Measurements from ENCODE around the gene PIK3R6.

The PIK3R6 gene

DNA sequence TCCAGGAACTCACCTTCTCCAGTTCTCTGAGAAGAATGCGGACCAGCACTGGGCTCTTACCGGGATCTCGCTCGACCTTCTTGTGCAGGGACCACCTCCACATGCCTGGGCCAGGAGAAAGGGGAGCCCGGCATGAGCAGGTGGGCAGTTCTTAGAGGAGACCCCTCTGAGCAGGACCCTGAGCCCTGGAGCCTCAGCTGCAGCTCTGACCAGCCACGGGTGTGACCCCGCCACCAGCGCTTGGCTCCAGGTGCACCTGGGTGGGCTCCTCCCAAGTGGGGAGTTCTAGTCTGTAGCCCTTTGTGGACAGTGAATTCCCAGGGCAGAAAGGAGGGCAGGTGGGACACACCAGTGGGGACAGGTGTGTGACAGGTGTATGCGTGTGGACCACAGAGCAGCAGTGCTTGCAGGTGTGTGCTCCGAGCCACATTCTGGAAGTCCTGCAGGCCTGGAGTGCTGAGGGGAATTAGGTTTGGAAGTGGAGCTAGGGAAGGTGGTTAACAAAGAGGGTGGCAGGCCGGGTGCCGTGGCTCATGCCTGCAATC, 28.9 kb downstream of the PIK3R6 start:
- Histone ChIP-seq H3K36me3 (ENCODE audit: control insufficient read depth in 5 of 5, insufficient read depth in 5 of 5, low read length in 5 of 5) (peaks cover 0 to 10% (median 0%) of the 10 kb centered on the region in 5 donors), H3K9me3 (ENCODE audit: control insufficient read depth in 5 of 5, low read length in 5 of 5) (no peaks in the 10 kb centered on the region), H3K27me3 (ENCODE audit: control insufficient read depth in 5 of 5, insufficient read depth in 4 of 5, low read length in 5 of 5) (peaks cover 0 to 17% (median 10%) of the 10 kb centered on the region in 5 donors), H3K27ac (ENCODE audit: low read depth, low read length) (no peak overlapping the region), H3K4me3 (ENCODE audit: low read depth in 1 of 5, low read length in 5 of 5) (no peak overlapping the region), H3K4me1 (ENCODE audit: control insufficient read depth in 5 of 5, insufficient read depth in 5 of 5, low read length in 5 of 5) (peaks cover 0 to 7% (median 2%) of the 10 kb centered on the region in 5 donors), H3K9ac (ENCODE audit: low read length in 5 of 5) (no peak overlapping the region)

DNA sequence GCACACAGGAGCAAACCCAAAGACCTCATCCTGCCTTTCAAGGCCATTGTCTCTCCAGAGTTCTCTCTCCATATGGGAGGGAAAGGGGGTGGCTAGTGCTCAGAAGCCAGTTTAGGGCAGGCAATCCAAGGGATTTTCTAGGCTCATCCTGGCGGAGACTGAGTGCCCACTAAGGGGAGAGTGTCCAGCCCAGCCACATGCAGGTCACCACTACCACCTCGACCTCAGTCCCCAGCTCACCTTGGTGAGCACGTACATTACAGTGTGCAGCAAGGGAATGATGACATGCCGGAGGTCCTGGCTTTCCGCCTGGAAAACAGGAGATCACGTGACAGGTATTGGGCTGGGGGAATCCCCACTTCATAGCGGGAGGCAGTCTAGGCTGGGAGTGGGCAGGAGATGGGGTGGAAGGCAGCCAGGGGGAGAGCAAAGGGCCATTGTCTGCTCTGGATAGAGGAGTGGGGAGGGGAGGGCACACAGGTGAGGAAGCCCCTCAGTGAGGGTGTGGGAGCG, 29.9 kb downstream of the PIK3R6 start:
- Histone ChIP-seq H3K36me3 (ENCODE audit: control insufficient read depth in 5 of 5, insufficient read depth in 5 of 5, low read length in 5 of 5) (peaks cover 0 to 10% (median 0%) of the 10 kb centered on the region in 5 donors), H3K9me3 (ENCODE audit: control insufficient read depth in 5 of 5, low read length in 5 of 5) (no peaks in the 10 kb centered on the region), H3K27ac (ENCODE audit: low read depth, low read length) (no peak overlapping the region), H3K27me3 (ENCODE audit: control insufficient read depth in 5 of 5, insufficient read depth in 4 of 5, low read length in 5 of 5) (peaks cover 0 to 20% (median 11%) of the 10 kb centered on the region in 5 donors), H3K9ac (ENCODE audit: low read length in 5 of 5) (no peak overlapping the region), H3K4me1 (ENCODE audit: control insufficient read depth in 5 of 5, insufficient read depth in 5 of 5, low read length in 5 of 5) (peaks cover 0 to 3% (median 0%) of the 10 kb centered on the region in 5 donors), H3K4me3 (ENCODE audit: low read depth in 1 of 5, low read length in 5 of 5) (no peak overlapping the region)

DNA sequence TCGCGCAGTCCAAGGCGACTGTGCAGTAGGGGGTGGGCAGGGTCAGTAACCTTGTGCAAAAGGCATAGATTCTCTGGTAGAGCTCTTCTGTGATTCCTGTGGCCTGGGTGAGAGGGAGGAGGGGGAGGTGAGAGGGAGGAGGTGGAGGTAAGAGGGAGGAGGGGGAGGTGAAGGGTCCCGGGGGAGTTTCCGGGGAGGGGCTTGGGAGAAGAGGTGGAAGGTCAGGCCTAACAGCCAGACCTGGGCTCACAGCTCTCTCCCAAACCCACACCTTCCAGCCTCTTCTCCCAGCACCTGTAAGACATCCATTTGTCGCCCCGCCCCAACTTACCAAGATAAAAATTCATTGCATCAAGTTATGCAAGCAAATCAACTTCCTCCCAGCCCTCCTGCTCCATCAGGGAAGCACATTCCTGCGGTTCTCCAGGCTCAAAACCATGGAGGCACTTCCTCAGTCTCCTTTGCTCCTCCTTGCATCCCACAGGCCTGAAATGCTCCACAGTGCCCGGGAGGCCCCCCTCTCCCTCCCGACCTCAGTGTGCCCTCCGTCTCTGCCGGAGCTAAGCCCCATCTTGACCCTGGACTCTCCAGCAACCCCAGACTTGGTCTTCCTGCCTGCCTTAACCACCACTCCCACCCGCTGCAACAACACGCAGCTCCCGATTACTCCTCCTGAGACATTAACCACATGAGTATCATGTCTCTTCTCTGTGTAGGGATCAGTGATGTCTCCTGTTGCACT, 30.5 kb downstream of the PIK3R6 start:
- H3K4me3 ChIP-seq (ENCODE audit: low read depth in 1 of 5, low read length in 5 of 5), result no peak overlapping the region
- no peaks in the 10 kb centered on the region for H3K9me3 ChIP-seq (ENCODE audit: control insufficient read depth in 5 of 5, low read length in 5 of 5)
- H3K27ac ChIP-seq (ENCODE audit: low read depth, low read length), result no peak overlapping the region
- peaks cover 0 to 10% (median 0%) of the 10 kb centered on the region in 5 donors for H3K36me3 ChIP-seq (ENCODE audit: control insufficient read depth in 5 of 5, insufficient read depth in 5 of 5, low read length in 5 of 5)
- peaks cover 0 to under 1% (median 0%) of the 10 kb centered on the region in 5 donors for H3K4me1 ChIP-seq (ENCODE audit: control insufficient read depth in 5 of 5, insufficient read depth in 5 of 5, low read length in 5 of 5)
- peaks cover 0 to 20% (median 11%) of the 10 kb centered on the region in 5 donors for H3K27me3 ChIP-seq (ENCODE audit: control insufficient read depth in 5 of 5, insufficient read depth in 4 of 5, low read length in 5 of 5)
- H3K9ac ChIP-seq (ENCODE audit: low read length in 5 of 5), result no peak overlapping the region

DNA sequence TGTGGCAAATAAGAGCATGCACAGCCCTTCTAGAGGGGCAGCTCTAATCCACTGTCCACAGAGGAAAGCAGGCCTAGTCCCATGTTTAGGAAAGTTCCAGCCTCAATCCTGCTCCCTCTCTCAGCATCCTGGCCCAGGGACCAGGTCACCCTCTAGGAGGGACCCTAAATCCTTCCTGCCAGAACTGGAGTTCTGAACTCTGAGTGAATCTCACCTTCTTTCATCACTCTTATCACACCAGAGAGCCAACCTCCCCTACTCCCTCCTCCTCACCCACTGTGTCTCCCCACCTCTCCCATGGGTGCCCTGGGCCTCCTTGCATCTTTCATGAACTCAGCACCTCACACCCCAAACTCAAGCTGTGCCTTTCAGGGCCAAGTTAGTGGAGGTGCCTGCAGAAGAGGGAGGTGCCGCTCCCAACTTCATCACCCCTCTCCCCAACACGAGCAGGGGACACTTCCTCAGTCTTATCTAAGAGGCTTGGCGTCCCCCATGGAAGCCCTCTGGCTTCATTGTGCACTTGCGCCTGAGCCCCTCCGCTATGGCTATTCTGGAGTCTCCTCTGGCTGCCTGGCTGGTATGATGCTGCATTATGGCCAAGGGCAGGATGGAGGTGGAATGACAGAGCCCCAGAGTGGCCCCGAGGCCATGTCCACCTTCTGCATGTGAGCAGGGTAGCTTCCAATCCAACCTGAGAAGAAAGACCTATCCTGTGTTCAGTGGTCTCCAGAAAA, 31.7 kb downstream of the PIK3R6 start:
- Histone ChIP-seq H3K9ac (ENCODE audit: low read length in 5 of 5) (no peak overlapping the region), H3K9me3 (ENCODE audit: control insufficient read depth in 5 of 5, low read length in 5 of 5) (no peaks in the 10 kb centered on the region), H3K4me1 (ENCODE audit: control insufficient read depth in 5 of 5, insufficient read depth in 5 of 5, low read length in 5 of 5) (no peaks in the 10 kb centered on the region), H3K36me3 (ENCODE audit: control insufficient read depth in 5 of 5, insufficient read depth in 5 of 5, low read length in 5 of 5) (peaks cover 0 to 10% (median 0%) of the 10 kb centered on the region in 5 donors), H3K27ac (ENCODE audit: low read depth, low read length) (no peak overlapping the region), H3K27me3 (ENCODE audit: control insufficient read depth in 5 of 5, insufficient read depth in 4 of 5, low read length in 5 of 5) (peaks cover 0 to 23% (median 17%) of the 10 kb centered on the region in 5 donors), H3K4me3 (ENCODE audit: low read depth in 1 of 5, low read length in 5 of 5) (no peak overlapping the region)

DNA sequence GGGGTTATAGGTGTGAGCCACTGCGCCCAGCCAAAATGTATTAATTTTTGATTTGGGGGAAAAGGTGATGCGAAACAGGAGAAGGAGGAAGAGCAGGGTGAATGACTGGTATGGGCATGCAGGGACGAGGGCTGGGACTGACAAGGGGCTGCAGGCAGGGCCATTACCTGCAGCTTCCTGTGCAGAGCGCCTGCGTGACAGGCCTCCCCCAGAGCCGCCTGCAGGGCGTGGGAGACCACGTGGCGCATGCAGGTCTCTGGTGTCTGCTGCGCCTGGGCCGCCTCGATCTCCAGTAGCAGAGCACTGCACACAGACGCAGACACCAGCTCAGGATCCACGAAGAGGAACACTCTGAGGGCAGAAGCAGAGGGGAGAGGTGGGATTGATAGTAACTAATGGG, 32.4 kb downstream of the PIK3R6 start:
- Histone ChIP-seq H3K27me3 (ENCODE audit: control insufficient read depth in 5 of 5, insufficient read depth in 4 of 5, low read length in 5 of 5) (peaks cover 0 to 26% (median 17%) of the 10 kb centered on the region in 5 donors), H3K4me1 (ENCODE audit: control insufficient read depth in 5 of 5, insufficient read depth in 5 of 5, low read length in 5 of 5) (no peaks in the 10 kb centered on the region), H3K4me3 (ENCODE audit: low read depth in 1 of 5, low read length in 5 of 5) (no peak overlapping the region), H3K9ac (ENCODE audit: low read length in 5 of 5) (no peak overlapping the region), H3K36me3 (ENCODE audit: control insufficient read depth in 5 of 5, insufficient read depth in 5 of 5, low read length in 5 of 5) (peaks cover 0 to 10% (median 0%) of the 10 kb centered on the region in 5 donors), H3K9me3 (ENCODE audit: control insufficient read depth in 5 of 5, low read length in 5 of 5) (no peaks in the 10 kb centered on the region), H3K27ac (ENCODE audit: low read depth, low read length) (no peak overlapping the region)

GRCh38 chr17:8832711-8833352, 34.6 kb downstream of the PIK3R6 start:
- H3K4me3 ChIP-seq (ENCODE audit: low read depth in 1 of 5, low read length in 5 of 5), result no peak overlapping the region
- no peak overlapping the region for H3K27ac ChIP-seq (ENCODE audit: low read depth, low read length)
- H3K27me3 ChIP-seq (ENCODE audit: control insufficient read depth in 5 of 5, insufficient read depth in 4 of 5, low read length in 5 of 5), result peaks cover 0 to 32% (median 17%) of the 10 kb centered on the region in 5 donors
- H3K36me3 ChIP-seq (ENCODE audit: control insufficient read depth in 5 of 5, insufficient read depth in 5 of 5, low read length in 5 of 5), result peaks cover 0 to 12% (median 0%) of the 10 kb centered on the region in 5 donors
- H3K9me3 ChIP-seq (ENCODE audit: control insufficient read depth in 5 of 5, low read length in 5 of 5), result no peaks in the 10 kb centered on the region
- no peak overlapping the region for H3K9ac ChIP-seq (ENCODE audit: low read length in 5 of 5)
- H3K4me1 ChIP-seq (ENCODE audit: control insufficient read depth in 5 of 5, insufficient read depth in 5 of 5, low read length in 5 of 5), result no peaks in the 10 kb centered on the region

GRCh38 chr17:8831234-8831849, 36.1 kb downstream of the PIK3R6 start:
- H3K4me3 ChIP-seq (ENCODE audit: low read depth in 1 of 5, low read length in 5 of 5), result no peak overlapping the region
- no peak overlapping the region for H3K27ac ChIP-seq (ENCODE audit: low read depth, low read length)
- peaks cover 0 to 28% (median 17%) of the 10 kb centered on the region in 5 donors for H3K27me3 ChIP-seq (ENCODE audit: control insufficient read depth in 5 of 5, insufficient read depth in 4 of 5, low read length in 5 of 5)
- no peak overlapping the region for H3K9ac ChIP-seq (ENCODE audit: low read length in 5 of 5)
- H3K36me3 ChIP-seq (ENCODE audit: control insufficient read depth in 5 of 5, insufficient read depth in 5 of 5, low read length in 5 of 5), result peaks cover 0 to 8% (median 0%) of the 10 kb centered on the region in 5 donors
- H3K4me1 ChIP-seq (ENCODE audit: control insufficient read depth in 5 of 5, insufficient read depth in 5 of 5, low read length in 5 of 5), result no peaks in the 10 kb centered on the region
- H3K9me3 ChIP-seq (ENCODE audit: control insufficient read depth in 5 of 5, low read length in 5 of 5), result no peaks in the 10 kb centered on the region

- Histone ChIP-seq H3K9me3 (ENCODE audit: control insufficient read depth in 5 of 5, low read length in 5 of 5) (no peaks in the 10 kb centered on the region), H3K4me3 (ENCODE audit: low read depth in 1 of 5, low read length in 5 of 5) (no peak overlapping the region), H3K27me3 (ENCODE audit: control insufficient read depth in 5 of 5, insufficient read depth in 4 of 5, low read length in 5 of 5) (peaks cover 0 to 24% (median 17%) of the 10 kb centered on the region in 5 donors), H3K4me1 (ENCODE audit: control insufficient read depth in 5 of 5, insufficient read depth in 5 of 5, low read length in 5 of 5) (no peaks in the 10 kb centered on the region), H3K9ac (ENCODE audit: low read length in 5 of 5) (no peak overlapping the region), H3K36me3 (ENCODE audit: control insufficient read depth in 5 of 5, insufficient read depth in 5 of 5, low read length in 5 of 5) (peaks cover 0 to 2% (median 0%) of the 10 kb centered on the region in 5 donors), H3K27ac (ENCODE audit: low read depth, low read length) (no peak overlapping the region)
Observed at GRCh38 chr17:8830141-8830540, 37.3 kb downstream of the PIK3R6 start.

Measured in subcutaneous abdominal adipose tissue (tissue), 5 donors.